HG03139 (cell line): ENCODE measurements around the gene REXO5.
"Not testable (repeated sequence)": the region's sequence is repeated elsewhere in the genome, so short reads cannot be mapped to it uniquely, and the experiment has no call there.

Experiments
- ATAC-seq: cut with Tn5 transposase; IDR thresholded peaks from one replicate; pipeline ENCODE4 v1.9.1; 2021; ENCODE audit not compliant: unreplicated experiment

REXO5 gene

DNA sequence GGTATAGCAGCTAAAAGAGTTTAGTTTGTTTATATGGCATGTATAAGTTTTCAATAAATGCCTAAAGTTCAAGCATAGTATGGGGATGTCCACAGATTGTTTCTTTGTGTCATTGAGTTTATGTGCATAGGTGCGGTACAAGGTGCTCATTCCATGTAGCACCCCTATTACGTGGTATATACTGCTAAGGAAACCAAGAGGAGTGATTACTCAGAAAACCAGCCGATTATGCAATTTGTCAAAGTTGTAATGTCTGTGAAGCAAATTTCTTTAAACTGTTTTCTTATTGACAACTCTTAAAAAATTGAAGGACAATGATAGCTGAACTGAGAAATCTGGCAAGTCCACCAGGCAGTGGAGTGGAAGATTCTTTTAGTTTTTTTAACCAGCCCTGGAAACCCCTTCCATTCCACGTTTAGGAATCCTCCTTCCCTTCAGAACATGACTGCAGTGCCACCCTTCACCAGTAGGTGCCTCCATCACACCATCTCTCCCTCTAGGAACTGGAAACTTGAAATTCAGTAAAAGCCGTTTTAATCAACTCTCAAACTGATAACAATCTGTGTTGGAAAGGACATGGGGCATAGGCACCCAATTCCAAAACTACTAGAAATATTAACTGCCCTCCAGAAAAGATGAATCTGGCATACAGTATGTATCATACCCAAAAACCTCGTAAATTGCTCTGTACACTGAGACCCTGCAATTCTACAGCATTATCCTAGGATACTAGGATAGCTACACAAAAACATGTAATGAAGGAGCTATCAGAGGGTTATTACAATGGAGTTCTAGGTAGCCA, 43.5 kb downstream of the REXO5 start:
- ATAC-seq = no peak

DNA sequence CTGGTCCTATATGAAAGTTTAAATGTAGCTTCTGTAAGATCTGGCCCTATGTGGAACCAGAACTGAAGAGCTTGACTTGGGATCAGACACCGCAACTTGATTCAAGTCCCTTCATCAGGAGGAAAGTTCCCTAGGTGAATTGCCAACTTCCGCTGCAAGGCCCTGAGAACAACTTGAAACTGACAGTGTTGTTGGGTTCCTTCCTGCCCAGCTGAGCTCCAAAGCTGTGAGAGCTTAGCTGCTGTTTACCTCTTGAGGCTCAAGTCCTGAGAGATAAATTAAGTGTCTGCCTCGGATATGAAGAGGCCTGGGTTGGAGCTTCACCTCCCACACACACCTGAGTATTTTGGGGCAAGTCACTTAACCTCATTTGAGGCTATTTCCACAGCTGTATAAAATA, 44.7 kb downstream of the REXO5 start:
- no peak for ATAC-seq

DNA sequence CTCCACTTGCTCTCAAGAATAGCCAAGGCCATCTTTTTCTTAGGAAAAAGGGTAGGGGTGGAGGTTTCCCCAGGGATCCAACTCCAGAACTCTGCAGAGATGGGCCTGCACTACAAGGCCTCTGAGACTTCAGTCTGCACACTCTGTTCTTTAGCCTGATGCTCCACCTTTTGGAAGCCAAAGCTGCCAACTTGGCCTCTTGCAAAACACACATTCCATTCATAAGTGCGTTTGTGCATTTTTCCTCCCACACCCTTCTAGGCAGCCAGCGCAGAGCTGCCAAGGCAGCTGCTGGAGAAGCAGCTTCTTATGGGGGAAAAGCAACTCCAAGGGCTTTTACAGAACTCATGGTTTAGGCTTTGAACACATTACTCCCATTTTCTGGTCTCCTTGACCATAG, 45.3 kb downstream of the REXO5 start:
- ATAC-seq = no peak

DNA sequence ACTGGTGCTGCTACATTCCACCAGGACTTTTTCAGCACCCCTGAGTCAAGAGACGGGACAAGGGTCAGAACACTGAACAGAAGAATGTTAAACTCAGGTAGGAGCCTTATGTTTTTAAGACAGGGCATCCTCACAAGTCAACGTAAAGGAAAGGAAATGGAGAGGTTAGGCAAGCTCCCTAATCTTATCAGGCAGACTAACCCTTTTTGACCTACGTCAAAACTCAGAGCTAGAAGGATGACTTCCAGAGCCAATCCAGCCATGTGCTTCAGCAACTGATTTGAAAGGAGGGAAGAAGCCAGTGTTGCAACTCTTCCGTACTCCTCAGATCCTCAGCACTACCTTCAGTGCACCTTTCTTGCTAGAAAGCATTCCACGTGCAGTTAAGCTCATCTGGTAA, 46.8 kb downstream of the REXO5 start:
- no peak for ATAC-seq

DNA sequence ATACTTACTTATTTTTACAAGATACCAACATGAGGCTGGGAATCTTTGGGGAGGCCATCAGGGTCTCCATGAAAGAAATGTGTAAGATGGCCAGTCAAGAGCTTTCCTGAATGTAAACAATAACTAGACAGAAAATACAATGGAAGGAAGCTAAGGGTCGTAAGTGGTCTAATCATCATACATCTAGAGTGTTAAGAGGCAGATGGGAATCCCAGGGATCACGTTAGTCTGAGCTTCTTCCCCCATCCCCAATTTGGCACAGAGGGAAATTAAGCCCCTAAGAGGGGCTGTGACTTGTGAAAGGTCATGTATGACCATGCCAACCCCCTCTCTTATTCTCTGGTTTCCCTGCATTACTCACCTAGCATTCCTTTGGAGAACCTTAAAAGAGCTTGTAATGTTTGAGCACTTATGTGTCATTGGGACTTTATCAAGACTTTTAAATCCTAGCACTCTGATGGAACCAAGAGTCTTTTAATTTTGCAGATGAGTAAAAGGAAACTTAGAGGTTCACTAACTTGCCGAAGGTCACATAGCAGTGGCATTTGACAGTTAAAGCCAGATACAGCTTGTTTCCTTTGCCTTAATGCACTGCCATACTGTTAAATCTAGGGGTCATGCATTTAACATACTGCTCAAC, 47.8 kb downstream of the REXO5 start:
- ATAC-seq = no peak

DNA sequence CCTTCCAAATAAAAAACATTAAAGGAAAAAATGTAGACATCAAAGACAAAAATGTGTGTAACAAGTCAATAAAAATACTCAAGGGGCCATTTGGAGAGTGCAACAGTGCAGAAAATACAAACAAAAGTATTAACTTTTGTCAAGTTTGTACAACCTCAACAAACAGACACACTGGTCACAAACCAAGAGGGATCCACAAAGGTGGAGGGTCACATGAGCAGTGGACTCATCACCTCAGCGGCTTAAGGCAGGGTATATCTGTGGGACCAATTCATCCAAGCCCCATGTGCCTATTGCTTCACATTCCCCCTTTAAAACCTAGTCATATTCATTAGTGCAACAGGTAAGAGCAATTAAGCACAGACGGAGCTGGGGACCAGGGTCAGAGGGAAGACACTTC, 48.6 kb downstream of the REXO5 start:
- no peak for ATAC-seq

DNA sequence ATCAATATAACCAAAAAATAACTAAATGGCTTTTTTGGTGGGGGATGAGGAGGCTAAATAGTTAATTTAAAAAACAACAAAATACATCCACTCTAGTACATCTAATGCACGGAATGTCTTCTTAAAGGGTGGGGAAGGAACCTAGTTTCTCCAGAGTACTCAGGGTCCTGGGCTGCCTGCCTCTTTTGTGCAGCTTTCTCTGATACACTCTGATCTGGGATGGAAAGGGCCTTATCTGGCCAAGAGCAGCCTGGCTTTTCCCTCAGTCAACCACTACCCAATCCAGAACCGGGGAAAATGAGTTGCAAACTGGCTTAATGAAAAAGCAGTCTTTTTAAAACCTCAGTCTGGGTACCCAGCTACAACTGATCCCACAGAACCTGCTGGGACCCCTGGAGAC, 51.0 kb downstream of the REXO5 start:
- ATAC-seq = no peak

DNA sequence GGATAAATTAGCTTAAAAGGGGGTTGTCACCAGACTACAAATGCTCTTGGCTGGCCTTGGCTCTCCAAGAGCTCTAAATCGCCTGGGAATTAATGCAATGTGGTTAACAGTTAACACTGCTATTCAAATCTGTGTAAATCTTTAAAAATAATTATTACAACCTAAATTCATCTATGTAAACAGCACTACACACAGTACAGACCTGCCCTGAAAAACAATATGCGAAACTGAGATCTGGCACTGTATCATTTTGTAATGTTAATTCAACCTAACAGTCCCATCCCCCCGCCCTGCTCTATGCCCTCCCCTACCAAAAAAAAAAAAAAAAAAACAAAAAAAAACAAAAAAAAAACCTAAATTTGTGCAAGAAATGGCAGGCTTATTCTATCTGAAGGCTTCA, 52.9 kb downstream of the REXO5 start:
- ATAC-seq = no peak

DNA sequence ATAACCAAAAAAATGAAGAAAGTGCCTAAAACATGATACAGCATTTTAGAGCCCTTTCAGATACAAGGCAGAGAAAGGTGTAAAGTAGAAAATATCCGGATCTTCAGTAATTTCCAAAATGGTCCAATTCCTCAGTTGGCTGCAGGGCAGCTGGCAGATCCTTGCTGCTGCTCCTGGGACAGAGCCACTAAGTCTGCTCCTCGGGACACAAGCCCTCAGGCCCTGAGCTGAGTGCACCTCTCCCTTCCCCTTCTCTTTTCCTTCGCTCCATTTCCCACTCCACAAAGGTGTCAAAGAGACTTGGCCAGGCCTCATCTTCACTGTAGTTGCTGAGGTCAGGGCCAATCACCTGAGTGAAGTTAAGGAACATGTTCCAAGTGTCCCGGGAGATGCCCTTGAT, 53.4 kb downstream of the REXO5 start:
- ATAC-seq = no peak

DNA sequence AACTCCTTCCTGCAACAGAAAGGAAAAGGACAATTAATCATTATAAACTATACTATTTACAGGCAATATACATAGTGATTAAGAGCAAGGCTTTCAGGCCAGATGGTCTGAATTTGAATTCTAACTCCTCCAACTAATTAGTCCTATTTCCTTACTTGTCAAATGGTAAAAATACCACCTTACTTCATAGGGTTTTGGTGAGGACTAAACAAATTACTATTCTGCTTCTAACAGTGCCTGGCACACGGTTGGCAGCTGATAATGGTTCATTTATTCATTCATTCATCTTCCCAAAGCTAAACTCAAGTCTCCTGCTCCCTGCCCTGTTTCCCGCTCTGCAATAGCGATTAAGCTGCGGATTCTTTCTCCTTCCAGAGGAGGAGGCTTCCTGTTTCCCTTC, 54.0 kb downstream of the REXO5 start:
- ATAC-seq = no peak

DNA sequence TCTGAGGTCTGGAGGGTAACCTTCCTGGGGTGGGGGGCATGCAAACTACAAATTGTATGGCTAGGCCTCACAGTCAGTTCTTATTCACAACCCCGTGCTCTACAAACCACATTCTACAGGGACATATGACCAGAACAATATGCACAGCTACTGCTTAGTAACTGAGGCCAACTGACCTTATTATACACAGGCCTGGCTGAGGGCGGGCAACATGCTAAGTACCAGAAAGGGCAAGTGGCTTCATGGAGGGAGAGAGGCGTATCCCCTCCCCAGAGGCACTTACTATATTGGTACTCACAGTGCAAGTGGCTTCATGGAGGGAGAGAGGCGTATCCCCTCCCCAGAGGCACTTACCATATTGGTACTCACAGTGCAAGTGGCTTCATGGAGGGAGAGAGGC, 54.7 kb downstream of the REXO5 start:
- not testable (repeated sequence) for ATAC-seq

DNA sequence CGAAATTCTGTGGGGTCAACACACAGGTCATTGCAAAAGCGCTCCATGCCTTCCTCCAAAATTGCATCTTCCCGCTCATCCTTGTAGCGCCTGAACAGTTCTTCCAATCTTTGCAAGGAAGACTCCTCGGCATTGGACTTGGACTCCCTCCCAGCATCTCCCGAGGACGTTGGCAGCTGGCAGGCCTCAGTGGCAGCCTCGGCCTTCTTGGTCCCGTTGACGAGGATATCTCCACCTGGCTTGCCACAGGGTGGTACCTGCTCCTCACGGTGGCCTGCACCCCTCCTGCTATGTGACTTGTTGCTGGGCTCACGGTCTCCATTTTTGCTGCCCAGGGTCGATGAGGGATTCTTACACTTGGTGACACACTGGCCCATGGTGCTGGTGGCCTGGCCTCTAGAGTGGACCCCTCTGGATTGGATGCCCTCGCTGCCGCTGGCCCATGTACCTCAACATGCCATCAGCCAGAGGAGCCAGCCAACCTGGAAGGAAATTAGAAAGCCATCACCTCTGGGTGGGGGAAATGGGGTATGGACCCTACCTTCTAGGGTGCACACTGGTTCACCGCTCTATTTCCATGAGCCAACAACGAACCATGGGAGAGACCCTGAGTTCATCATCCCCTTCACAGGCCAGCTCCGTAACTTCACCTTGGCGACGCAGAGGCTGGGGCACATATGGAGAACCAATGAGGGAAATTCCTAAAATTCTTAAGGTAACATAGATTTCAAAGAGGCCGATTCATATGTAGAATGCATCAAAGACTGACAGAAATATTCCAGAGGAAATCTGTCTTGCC, 56.0 kb downstream of the REXO5 start:
- ATAC-seq = no peak

DNA sequence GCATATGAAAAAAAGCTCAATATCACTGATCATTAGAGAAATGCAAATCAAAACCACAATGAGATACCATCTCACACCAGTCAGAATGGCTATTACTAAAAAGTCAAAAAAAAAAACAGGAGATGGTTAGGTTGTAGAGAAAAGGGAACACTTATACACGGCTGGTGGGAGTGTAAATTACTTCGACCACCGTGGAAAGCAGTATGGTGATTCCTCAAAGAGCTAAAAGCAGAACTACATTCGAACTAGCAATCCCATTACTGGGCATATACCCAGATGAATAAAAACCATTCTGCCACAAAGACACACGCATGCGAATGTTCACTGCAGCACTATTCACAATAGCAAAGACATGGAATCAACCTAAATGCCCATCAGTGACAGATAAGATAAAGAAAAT, 58.0 kb downstream of the REXO5 start:
- ATAC-seq = not testable (repeated sequence)

DNA sequence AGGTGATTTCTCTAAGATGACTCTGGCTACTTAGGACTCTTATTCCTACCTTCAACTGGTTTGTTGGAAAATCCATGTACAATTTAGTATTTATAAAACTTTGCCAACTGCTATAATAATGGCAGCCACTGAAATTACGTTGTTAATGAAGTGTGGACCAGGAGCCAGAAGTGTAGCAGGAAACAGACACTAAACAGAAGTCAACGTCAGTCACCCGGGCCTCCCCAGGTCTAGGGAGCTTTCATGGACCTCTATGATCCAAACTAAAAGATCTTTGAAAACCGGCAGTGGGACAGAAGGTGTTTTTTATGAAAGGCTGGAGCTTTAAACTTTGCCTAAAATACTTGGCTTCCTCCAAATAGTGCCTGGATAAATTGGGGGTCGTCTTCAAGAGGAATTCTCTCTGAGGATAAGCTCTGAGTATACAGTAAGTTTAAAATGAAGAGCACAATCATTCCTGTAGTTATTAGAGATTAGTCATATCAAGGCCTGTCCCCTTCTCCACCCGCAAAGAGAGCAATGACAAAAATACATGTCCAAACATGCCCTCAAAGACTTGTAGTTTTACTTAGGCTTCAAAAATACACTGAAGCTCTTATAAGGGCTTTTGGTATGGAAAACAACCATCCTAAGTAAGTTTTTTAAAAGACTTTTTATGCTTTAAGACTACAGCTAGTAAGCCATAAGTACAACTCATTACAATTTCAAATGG, 59.2 kb downstream of the REXO5 start:
- no peak for ATAC-seq

DNA sequence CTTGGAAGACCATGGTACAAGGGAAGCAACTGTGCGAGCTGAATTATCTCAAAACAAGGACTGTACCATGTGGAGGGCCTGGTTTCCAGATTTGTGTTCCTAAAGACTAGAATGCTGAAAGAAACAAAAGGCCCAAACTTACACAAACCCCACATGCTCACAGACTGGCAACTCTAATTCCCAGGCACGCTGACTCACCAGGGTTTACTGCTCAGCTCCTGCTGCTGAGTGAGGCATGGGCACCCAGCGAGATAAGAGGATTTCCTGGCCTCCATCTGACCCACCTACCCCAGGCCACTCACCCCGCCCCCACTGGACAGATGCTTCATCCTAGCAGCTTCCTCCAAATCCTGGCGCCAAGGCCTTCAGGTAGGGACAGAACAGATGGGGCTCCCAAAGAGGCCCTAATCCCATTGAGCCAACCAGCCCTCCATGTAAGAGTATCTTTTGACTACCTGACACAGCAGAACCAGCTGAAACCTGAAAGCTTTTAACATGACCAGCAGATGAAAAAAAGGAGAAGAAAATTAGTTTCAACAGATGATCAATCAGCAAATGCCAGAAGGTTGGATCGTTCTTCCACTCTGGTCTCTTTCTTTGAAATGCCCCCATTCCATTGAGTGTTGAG, 59.9 kb downstream of the REXO5 start:
- no peak for ATAC-seq

DNA sequence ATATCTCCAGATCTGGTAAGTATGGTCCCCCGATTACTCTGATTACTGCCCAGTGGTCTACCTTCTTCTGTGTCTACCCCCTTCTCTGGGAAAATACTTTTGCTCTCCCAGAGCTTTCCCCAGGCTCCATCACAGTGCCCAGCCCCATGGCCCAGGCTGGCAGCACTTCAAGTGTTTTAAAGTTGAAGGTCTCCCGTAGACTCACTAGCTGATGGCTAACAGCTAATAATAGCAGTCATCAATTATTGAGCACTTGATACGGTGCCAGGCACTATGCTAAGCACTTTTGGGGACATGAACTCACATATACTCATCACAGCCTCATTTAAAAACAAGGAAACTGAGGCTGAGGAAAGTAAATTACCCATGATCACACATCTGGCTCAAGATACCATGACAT, 60.5 kb downstream of the REXO5 start:
- ATAC-seq = no peak

DNA sequence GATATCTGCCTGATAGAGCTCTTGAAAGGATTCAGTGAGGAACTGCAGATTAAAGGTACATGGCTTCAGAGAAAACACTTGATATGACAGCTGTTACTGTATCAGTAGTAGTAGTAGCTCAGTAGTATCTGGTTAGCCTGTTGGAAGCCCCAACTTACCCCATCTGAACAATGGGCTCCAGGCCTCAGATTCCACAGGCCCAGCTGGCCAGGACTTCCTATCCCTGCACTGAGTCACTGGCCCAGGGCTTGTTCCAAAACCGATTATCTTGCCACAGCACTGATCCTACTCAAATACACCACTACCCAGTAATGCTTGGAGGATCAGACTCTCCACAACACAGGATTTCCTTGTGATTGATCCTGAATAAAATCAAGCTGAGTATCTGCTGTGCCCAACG, 61.3 kb downstream of the REXO5 start:
- no peak for ATAC-seq

DNA sequence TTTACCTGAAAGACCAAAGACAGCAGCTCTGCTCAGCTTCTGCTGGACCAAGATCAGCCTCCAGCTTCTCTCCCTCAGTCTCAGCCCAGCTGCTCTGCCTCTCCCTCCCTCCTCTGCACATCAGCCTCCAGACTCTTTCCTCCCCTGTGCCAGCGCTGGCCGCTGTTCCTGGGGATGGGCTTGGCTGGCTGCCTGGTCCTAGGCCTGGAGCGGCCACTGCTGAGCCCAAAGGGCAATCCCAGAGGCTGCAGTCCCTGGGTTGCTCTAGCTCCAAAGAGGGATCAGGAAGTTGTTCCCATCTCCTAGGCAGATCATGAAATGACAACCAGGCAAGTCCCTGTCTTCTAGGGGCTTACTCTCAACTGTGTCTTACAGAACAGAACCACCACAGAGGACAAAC, 62.6 kb downstream of the REXO5 start:
- no peak for ATAC-seq

DNA sequence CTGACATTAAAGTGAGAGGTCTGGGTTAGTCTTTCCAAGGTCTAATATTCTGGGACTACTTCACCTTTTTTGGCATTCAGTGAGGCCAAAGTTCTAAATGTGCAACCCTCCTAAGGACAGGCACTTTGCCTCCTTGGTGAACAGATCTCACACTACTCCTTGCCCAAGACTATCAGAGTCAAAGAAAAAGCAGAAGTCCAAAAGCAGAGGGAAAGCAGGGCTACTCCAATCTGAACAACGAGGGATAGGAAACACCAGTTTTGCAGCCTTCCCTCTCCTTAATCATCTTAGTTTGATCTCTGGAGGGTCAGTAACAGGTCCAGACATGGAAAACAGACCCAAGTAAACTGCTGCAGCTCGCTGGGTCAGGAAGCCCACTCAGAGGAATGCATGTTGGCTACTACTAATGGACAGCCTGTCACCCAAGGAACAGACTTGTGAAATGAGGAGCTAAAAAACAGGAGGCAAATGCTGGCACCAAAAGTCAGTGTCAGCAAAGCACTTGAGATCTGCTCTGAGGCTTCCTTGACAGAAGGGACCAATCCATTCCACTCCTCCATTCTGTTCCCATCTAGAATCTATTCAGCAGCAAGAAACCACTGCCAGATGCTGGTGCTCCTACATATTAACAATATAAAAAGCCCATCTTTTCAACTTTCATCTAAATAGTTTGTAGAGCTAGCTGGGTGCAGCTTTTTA, 63.9 kb downstream of the REXO5 start:
- no peak for ATAC-seq

DNA sequence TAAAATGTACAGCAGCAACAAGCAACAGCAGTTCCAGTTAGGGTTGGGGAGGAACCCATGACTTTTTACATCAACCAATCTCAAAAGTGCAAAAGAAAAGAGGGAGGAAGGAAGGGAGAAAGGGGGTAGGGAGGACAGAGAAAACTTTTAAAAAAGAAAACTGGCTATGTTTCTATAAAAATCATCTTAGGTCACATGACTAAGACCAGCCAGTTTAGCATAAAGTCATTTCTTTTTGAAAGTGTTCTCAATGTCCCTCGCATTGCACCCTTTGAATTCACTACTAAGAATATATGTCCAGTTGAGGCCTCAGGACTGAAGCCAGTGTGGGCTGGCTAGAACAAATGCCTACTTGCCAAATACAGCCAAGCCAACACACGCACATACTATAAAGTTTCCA, 64.9 kb downstream of the REXO5 start:
- ATAC-seq = no peak
